WTC11 (cell line): ENCODE results near the gene ASCC3. TPM values are rescaled to one million over a fixed set of nuclear protein-coding genes. Genes with fewer than 3 reads are reported as not detected.

Experiments
- ATAC-seq: fragments of 200-7000 bp; cut with Tn5 transposase; 2 replicates; pipeline ENCODE4 v1.10.0; 2021; ENCODE audit warnings: mild to moderate bottlenecking, moderate library complexity
- CTCF ChIA-PET: fragments of 300-600 bp; sonication (Branson Sonifier 250); formaldehyde crosslinking; loops from one replicate; lab custom pipeline; 2021; ENCODE audit warnings: antibody characterized with exemption; lab: Charles Lee
- POLR2A ChIA-PET: fragments of 350-600 bp; sonication (Branson Sonifier 250); formaldehyde crosslinking; loops from one replicate; lab custom pipeline; 2021; ENCODE audit warnings: antibody characterized with exemption; lab: Charles Lee
- DNase-seq: peaks from one replicate; pipeline ENCODE4 v3.0.0; 2021; ENCODE audit warnings: low spot score
- H3K27ac Mint-ChIP-seq: 2 replicates; pipeline ENCODE4 v1.8.0; 2021; ENCODE audit warnings: mixed read lengths
- H3K27me3 Mint-ChIP-seq: 2 replicates; pipeline ENCODE4 v1.8.0; 2021; ENCODE audit warnings: low read depth, mild to moderate bottlenecking, moderate library complexity, mixed read lengths
- H3K36me3 Mint-ChIP-seq: 2 replicates; pipeline ENCODE4 v1.8.0; 2021; ENCODE audit warnings: mixed read lengths
- H3K4me1 Mint-ChIP-seq: 2 replicates; pipeline ENCODE4 v1.8.0; 2022; ENCODE audit warnings: mixed read lengths
- H3K4me3 Mint-ChIP-seq: 2 replicates; pipeline ENCODE4 v1.8.0; 2021; ENCODE audit warnings: mild to moderate bottlenecking, moderate library complexity, mixed read lengths
- H3K9me3 Mint-ChIP-seq: 2 replicates; pipeline ENCODE4 v1.8.0; 2021; ENCODE audit warnings: mixed read lengths
- ETV6 ChIP-seq: sonication (generic); formaldehyde crosslinking; IDR thresholded peaks from 2 replicates; pipeline ENCODE4 v1.8.1; 2022; ENCODE audit warnings: mild to moderate bottlenecking, missing genetic modification reagents
- FOXP4 ChIP-seq: sonication (generic); formaldehyde crosslinking; IDR thresholded peaks from 2 replicates; pipeline ENCODE4 v1.8.0; 2022; ENCODE audit warnings: mild to moderate bottlenecking, missing genetic modification reagents
- GABPB1 ChIP-seq: sonication (generic); formaldehyde crosslinking; IDR thresholded peaks from 2 replicates; pipeline ENCODE4 v1.8.1; 2023; ENCODE audit warnings: mild to moderate bottlenecking, missing genetic modification reagents
- HMGXB4 ChIP-seq: sonication (generic); formaldehyde crosslinking; IDR thresholded peaks from 2 replicates; pipeline ENCODE4 v1.8.1; 2023; ENCODE audit warnings: mild to moderate bottlenecking, moderate library complexity, missing genetic modification reagents
- JAZF1 ChIP-seq: fragments of 250-450 bp; sonication (Bioruptor Pico); IDR thresholded peaks from 2 replicates; pipeline ENCODE4 v1.9.0; 2021; ENCODE audit warnings: moderate library complexity, mild to moderate bottlenecking, inconsistent platforms
- NFYB ChIP-seq: sonication (generic); formaldehyde crosslinking; conservative IDR thresholded peaks from 2 replicates; pipeline ENCODE4 v1.8.0; 2022; ENCODE audit warnings: low read depth, missing genetic modification reagents
- NR3C1 ChIP-seq: sonication (generic); formaldehyde crosslinking; conservative IDR thresholded peaks from 2 replicates; pipeline ENCODE4 v1.8.1; 2023; ENCODE audit warnings: low read depth, mild to moderate bottlenecking, missing genetic modification reagents
- OVOL2 ChIP-seq: fragments of 250-450 bp; sonication (Bioruptor Pico); IDR thresholded peaks from 2 replicates; pipeline ENCODE4 v1.9.0; 2021; ENCODE audit warnings: mild to moderate bottlenecking, borderline replicate concordance
- PRDM15 ChIP-seq: sonication (generic); formaldehyde crosslinking; IDR thresholded peaks from 2 replicates; pipeline ENCODE4 v1.8.0; 2022; ENCODE audit warnings: missing genetic modification reagents
- SMAD3 ChIP-seq: sonication (generic); formaldehyde crosslinking; IDR thresholded peaks from 2 replicates; pipeline ENCODE4 v1.8.0; 2022; ENCODE audit warnings: missing genetic modification reagents, mild to moderate bottlenecking, borderline replicate concordance
- TEAD4 ChIP-seq: sonication (generic); formaldehyde crosslinking; IDR thresholded peaks from 2 replicates; pipeline ENCODE4 v1.8.0; 2022; ENCODE audit warnings: mild to moderate bottlenecking, missing genetic modification reagents
- USF2 ChIP-seq: sonication (generic); formaldehyde crosslinking; IDR thresholded peaks from 2 replicates; pipeline ENCODE4 v1.8.1; 2023; ENCODE audit warnings: mild to moderate bottlenecking, missing genetic modification reagents, moderate library complexity
- ZMAT4 ChIP-seq: fragments of 250-450 bp; sonication (Bioruptor Pico); IDR thresholded peaks from 2 replicates; pipeline ENCODE4 v1.9.0; 2021; ENCODE audit warnings: mild to moderate bottlenecking
- ZNF138 ChIP-seq: sonication (generic); formaldehyde crosslinking; conservative IDR thresholded peaks from 2 replicates; pipeline ENCODE4 v1.8.1; 2022; ENCODE audit warnings: mild to moderate bottlenecking, moderate library complexity, missing genetic modification reagents
- total RNA-seq: library from RNA; stranded (reverse); gene quantifications from 3 replicates; pipeline ENCODE4 v1.2.3, GENCODE V29; 2021
- TF ChIP-seq, protein P1 (sequence below): sonication (generic); formaldehyde crosslinking; IDR thresholded peaks from 2 replicates; pipeline ENCODE4 v1.8.0; 2022; ENCODE audit warnings: mild to moderate bottlenecking, missing genetic modification reagents
- TF ChIP-seq, protein P2 (sequence below): sonication (generic); formaldehyde crosslinking; conservative IDR thresholded peaks from 2 replicates; pipeline ENCODE4 v1.8.1; 2023; ENCODE audit warnings: mild to moderate bottlenecking, low read depth, missing genetic modification reagents, moderate library complexity
- TF ChIP-seq, protein P3 (sequence below): sonication (generic); formaldehyde crosslinking; IDR thresholded peaks from 2 replicates; pipeline ENCODE4 v1.8.1; 2023; ENCODE audit warnings: mild to moderate bottlenecking, missing genetic modification reagents
- TF ChIP-seq, protein P4 (sequence below): sonication (generic); formaldehyde crosslinking; IDR thresholded peaks from 2 replicates; pipeline ENCODE4 v1.8.0; 2022; ENCODE audit warnings: mild to moderate bottlenecking, missing genetic modification reagents
- TF ChIP-seq, protein P5 (sequence below): sonication (generic); formaldehyde crosslinking; IDR thresholded peaks from 2 replicates; pipeline ENCODE4 v1.8.1; 2023; ENCODE audit warnings: mild to moderate bottlenecking, missing genetic modification reagents

The ASCC3 gene
- total RNA-seq, 1 experiment from 2014 or later: 80.7 TPM

GRCh38 chr6:100780648-100781047 is 100.5 kb downstream of the ASCC3 start:
- DNase-seq (no peak), ATAC-seq (no peak)
- H3K27me3 Mint-ChIP-seq: no peaks in the 10 kb centered on the region
- no peak for TF ChIP-seq PRDM15 (CRISPR knock-in tag)
- TF ChIP-seq, protein P1, sequence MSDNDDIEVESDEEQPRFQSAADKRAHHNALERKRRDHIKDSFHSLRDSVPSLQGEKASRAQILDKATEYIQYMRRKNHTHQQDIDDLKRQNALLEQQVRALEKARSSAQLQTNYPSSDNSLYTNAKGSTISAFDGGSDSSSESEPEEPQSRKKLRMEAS (CRISPR knock-in tag): no peak
- TF ChIP-seq, protein P2, sequence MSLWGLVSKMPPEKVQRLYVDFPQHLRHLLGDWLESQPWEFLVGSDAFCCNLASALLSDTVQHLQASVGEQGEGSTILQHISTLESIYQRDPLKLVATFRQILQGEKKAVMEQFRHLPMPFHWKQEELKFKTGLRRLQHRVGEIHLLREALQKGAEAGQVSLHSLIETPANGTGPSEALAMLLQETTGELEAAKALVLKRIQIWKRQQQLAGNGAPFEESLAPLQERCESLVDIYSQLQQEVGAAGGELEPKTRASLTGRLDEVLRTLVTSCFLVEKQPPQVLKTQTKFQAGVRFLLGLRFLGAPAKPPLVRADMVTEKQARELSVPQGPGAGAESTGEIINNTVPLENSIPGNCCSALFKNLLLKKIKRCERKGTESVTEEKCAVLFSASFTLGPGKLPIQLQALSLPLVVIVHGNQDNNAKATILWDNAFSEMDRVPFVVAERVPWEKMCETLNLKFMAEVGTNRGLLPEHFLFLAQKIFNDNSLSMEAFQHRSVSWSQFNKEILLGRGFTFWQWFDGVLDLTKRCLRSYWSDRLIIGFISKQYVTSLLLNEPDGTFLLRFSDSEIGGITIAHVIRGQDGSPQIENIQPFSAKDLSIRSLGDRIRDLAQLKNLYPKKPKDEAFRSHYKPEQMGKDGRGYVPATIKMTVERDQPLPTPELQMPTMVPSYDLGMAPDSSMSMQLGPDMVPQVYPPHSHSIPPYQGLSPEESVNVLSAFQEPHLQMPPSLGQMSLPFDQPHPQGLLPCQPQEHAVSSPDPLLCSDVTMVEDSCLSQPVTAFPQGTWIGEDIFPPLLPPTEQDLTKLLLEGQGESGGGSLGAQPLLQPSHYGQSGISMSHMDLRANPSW (CRISPR knock-in tag): no peak
- TF ChIP-seq, protein P3, sequence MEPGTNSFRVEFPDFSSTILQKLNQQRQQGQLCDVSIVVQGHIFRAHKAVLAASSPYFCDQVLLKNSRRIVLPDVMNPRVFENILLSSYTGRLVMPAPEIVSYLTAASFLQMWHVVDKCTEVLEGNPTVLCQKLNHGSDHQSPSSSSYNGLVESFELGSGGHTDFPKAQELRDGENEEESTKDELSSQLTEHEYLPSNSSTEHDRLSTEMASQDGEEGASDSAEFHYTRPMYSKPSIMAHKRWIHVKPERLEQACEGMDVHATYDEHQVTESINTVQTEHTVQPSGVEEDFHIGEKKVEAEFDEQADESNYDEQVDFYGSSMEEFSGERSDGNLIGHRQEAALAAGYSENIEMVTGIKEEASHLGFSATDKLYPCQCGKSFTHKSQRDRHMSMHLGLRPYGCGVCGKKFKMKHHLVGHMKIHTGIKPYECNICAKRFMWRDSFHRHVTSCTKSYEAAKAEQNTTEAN: no peak
- TF ChIP-seq, protein P4, sequence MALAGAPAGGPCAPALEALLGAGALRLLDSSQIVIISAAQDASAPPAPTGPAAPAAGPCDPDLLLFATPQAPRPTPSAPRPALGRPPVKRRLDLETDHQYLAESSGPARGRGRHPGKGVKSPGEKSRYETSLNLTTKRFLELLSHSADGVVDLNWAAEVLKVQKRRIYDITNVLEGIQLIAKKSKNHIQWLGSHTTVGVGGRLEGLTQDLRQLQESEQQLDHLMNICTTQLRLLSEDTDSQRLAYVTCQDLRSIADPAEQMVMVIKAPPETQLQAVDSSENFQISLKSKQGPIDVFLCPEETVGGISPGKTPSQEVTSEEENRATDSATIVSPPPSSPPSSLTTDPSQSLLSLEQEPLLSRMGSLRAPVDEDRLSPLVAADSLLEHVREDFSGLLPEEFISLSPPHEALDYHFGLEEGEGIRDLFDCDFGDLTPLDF (CRISPR knock-in tag): no peak
- TF ChIP-seq ZMAT4 (CRISPR knock-in tag): no peak
- no peak for TF ChIP-seq ETV6 (CRISPR knock-in tag)
- TF ChIP-seq JAZF1 (CRISPR knock-in tag): no peak
- TF ChIP-seq, protein P5, sequence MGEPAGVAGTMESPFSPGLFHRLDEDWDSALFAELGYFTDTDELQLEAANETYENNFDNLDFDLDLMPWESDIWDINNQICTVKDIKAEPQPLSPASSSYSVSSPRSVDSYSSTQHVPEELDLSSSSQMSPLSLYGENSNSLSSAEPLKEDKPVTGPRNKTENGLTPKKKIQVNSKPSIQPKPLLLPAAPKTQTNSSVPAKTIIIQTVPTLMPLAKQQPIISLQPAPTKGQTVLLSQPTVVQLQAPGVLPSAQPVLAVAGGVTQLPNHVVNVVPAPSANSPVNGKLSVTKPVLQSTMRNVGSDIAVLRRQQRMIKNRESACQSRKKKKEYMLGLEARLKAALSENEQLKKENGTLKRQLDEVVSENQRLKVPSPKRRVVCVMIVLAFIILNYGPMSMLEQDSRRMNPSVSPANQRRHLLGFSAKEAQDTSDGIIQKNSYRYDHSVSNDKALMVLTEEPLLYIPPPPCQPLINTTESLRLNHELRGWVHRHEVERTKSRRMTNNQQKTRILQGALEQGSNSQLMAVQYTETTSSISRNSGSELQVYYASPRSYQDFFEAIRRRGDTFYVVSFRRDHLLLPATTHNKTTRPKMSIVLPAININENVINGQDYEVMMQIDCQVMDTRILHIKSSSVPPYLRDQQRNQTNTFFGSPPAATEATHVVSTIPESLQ (CRISPR knock-in tag): no peak
- TF ChIP-seq GABPB1 (CRISPR knock-in tag): no peak
- no peak for TF ChIP-seq SMAD3
- no peak for TF ChIP-seq HMGXB4 (CRISPR knock-in tag)
- no peak for TF ChIP-seq NR3C1 (CRISPR knock-in tag)
- TF ChIP-seq NFYB (CRISPR knock-in tag): no peak
- TF ChIP-seq ZNF138: no peak
- TF ChIP-seq OVOL2: no peak
- TF ChIP-seq TEAD4 (CRISPR knock-in tag): no peak
- no peak for TF ChIP-seq FOXP4 (CRISPR knock-in tag)
- no peak for TF ChIP-seq USF2 (CRISPR knock-in tag)
- no peaks in the 10 kb centered on the region for H3K36me3 Mint-ChIP-seq
- H3K9me3 Mint-ChIP-seq: no peaks in the 10 kb centered on the region
- H3K4me1 Mint-ChIP-seq: no peaks in the 10 kb centered on the region
- no peak overlapping the region for H3K4me3 Mint-ChIP-seq
- ChIA-PET POLR2A (no interaction called here), CTCF (no interaction called here)
- no peak overlapping the region for H3K27ac Mint-ChIP-seq
